GM18526 (cell line): ENCODE measurements around the gene FNTB.

Experiments used
- POLR2A ChIP-seq: IDR thresholded peaks from 3 replicates; pipeline ENCODE4 v1.6.1; 2011; ENCODE audit not compliant: insufficient read length; ENCODE audit errors: extremely low read depth

Gene FNTB

GRCh38 chr14:64948612-64949210 is 38.0 kb upstream of the FNTB start:
- no peak for TF ChIP-seq POLR2A

- no peak for TF ChIP-seq POLR2A
These were observed 35.8 kb upstream of the FNTB start for GRCh38 chr14:64950889-64951288.

GRCh38 chr14:64951291-64951690 is 35.4 kb upstream of the FNTB start:
- TF ChIP-seq POLR2A: no peak

- no peak for TF ChIP-seq POLR2A
These were observed 35.0 kb upstream of the FNTB start for GRCh38 chr14:64951724-64952123.

- TF ChIP-seq POLR2A: no peak
These were observed 33.9 kb upstream of the FNTB start for GRCh38 chr14:64952598-64953309.

- TF ChIP-seq POLR2A: no peak
These were observed 33.4 kb upstream of the FNTB start for GRCh38 chr14:64953310-64953654.

GRCh38 chr14:64953661-64954060 is 33.0 kb upstream of the FNTB start:
- no peak for TF ChIP-seq POLR2A

GRCh38 chr14:64954491-64955240 is 32.0 kb upstream of the FNTB start:
- no peak for TF ChIP-seq POLR2A

GRCh38 chr14:64955297-64955696 is 31.4 kb upstream of the FNTB start:
- TF ChIP-seq POLR2A: no peak

- TF ChIP-seq POLR2A: no peak
These were observed 29.8 kb upstream of the FNTB start for GRCh38 chr14:64956697-64957406.

- TF ChIP-seq POLR2A: no peak
These were observed 28.5 kb upstream of the FNTB start for GRCh38 chr14:64958201-64958600.

GRCh38 chr14:64958743-64959142 is 28.0 kb upstream of the FNTB start:
- TF ChIP-seq POLR2A: no peak

GRCh38 chr14:64960762-64961276 is 25.9 kb upstream of the FNTB start:
- TF ChIP-seq POLR2A: no peak

GRCh38 chr14:64963611-64964010 is 23.1 kb upstream of the FNTB start:
- no peak for TF ChIP-seq POLR2A

- TF ChIP-seq POLR2A: no peak
These were observed 21.2 kb upstream of the FNTB start for GRCh38 chr14:64965356-64966000.

- TF ChIP-seq POLR2A: no peak
These were observed 19.7 kb upstream of the FNTB start for GRCh38 chr14:64966976-64967375.

- no peak for TF ChIP-seq POLR2A
These were observed 18.5 kb upstream of the FNTB start for GRCh38 chr14:64968167-64968566.
